ENCODE measurements around the gene TMOD2.

- TF ChIP-seq EZH2 (IDR thresholded peaks at IDR 0.05; ENCODE audit: insufficient read depth, low read length) (no peak), CTCF (IDR thresholded peaks at IDR 0.05; ENCODE audit: insufficient read depth, low read depth, low read length) (peak; percentile 59)
These were observed 50.0 kb downstream of the TMOD2 start for GRCh38 chr15:51801391-51801835.

Measured in astrocyte (in vitro differentiated cells and primary cell).